DLD1 (cell line): ENCODE data around the gene PACSIN2.
"Not testable (repeated sequence)": the region's sequence is repeated elsewhere in the genome, so short reads cannot be mapped to it uniquely, and the experiment has no call there.

Experiments used
- in situ Hi-C: cut with HindIII; loops from 2 replicates; pipeline ENCODE4 v1.10.0; 2017; ENCODE audit warnings: low sequenced_read_pairs

Gene PACSIN2

GRCh38 chr22:42992886-42993479 lies 22.0 kb downstream of the PACSIN2 start:
- in situ Hi-C loops, result no loop called here

- in situ Hi-C loops, result no loop called here
These were observed 22.9 kb downstream of the PACSIN2 start for GRCh38 chr22:42992092-42992491.

DNA sequence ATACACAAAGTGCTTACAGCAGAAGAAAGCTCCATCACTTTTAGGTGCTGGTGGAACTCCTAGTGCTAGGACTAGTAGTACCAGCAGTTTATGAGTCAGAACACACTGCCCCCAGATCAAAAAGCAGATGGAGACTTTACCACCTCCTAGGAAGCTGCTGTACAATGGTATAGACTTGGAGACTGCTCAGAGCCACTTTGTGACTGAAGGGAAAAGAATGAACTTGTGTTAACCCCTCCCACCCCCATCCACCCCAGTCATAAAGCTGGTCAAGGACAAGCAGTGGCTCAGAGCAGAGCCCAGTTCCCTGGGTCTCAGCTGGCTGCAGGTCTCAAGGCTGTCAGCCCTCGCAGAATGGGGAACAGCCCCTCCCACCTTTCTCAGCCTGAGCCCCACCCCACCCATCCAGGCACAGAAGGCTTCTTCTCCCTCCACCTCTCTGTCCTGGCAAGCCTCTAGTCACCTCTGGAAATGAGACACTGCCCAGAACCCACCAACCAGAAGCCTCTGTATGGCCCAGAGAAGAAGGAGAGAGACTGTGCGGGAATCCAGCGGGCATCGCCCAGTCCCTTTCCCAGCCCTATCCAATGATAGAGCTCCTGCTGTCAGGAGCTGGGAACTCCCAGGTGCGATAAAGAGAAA lies 23.8 kb downstream of the PACSIN2 start:
- in situ Hi-C loops, result no loop called here

- in situ Hi-C loops, result no loop called here
These were observed 24.7 kb downstream of the PACSIN2 start for GRCh38 chr22:42990131-42990838.

DNA sequence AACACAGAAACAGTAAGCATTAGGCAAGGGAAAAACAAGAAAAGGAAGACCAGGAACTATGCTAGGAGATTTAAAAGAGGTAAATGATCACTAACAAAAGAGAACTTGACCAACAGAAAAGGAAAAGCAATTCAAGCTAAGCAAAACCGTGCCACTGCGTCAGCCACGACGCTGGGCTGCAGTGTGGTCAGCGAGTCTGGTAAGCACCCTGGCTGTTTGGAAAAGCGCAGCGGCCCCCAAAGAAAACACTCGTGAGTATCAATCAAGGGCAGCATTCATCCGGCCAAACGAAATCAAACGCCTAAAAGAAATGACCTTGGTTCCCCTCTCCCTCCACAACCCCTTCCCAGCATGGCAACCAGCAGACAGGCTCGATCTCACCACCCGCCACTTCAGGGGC lies 28.8 kb downstream of the PACSIN2 start:
- in situ Hi-C loops, result no loop called here

- in situ Hi-C loops, result no loop called here
These were observed 29.4 kb downstream of the PACSIN2 start for GRCh38 chr22:42985531-42985905.

GRCh38 chr22:42984814-42985530 lies 30.0 kb downstream of the PACSIN2 start:
- in situ Hi-C loops, result no loop called here

DNA sequence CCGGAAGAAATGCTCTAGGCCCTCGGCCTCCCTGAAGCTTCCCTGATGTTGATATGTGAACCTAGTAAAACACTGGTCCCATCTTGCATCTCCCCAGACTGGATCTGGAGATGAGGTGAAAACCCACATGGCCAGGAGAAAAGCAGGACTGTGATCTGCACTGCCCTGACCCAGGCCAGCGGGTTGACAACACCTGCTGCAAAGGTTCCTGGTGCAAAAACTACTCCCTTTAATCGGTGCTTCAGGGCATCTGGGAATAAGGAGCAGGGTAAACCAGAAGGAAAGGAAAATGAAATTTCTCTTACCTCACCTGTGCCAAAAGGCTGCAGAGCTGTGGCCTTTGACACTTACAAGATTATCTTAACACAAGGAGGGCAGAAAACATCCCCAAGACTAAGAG lies 30.6 kb downstream of the PACSIN2 start:
- in situ Hi-C loops, result no loop called here

DNA sequence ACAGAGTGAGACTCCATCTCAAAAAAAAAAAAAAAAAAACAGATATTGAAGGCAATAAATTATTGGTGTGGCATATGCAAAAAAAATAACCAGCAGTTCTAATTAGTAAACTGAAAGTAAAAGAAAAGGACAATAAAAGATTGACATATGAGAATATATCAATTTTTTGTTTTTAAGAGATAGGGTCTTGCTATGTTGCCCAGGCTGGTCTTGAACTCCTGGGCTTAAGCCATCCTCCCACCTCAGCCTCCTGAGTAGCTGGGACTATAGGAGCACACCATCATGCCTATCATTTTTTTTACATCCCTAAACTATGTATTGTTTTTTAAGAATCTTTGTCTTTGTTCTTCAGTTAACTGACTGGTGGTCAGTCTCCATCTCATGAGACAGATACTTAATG lies 31.5 kb downstream of the PACSIN2 start:
- in situ Hi-C loops, result no loop called here

DNA sequence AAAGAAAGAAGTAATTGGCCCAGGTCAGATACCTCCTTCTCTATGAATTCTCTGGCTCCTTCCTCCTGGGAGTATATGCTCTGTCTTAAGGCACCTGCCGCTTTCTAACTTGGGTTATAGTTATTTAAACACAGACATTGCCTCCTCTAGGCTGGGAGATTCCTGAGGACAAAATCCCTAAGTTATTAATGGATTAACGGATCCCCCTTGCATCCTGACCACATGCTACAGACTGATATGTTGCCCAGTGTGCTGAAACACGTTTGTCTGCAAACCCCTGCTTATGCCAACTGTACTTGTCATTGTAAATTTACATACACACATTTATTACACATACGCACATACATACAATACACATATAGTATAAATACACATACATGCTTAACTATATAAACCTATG lies 35.3 kb downstream of the PACSIN2 start:
- in situ Hi-C loops, result no loop called here

DNA sequence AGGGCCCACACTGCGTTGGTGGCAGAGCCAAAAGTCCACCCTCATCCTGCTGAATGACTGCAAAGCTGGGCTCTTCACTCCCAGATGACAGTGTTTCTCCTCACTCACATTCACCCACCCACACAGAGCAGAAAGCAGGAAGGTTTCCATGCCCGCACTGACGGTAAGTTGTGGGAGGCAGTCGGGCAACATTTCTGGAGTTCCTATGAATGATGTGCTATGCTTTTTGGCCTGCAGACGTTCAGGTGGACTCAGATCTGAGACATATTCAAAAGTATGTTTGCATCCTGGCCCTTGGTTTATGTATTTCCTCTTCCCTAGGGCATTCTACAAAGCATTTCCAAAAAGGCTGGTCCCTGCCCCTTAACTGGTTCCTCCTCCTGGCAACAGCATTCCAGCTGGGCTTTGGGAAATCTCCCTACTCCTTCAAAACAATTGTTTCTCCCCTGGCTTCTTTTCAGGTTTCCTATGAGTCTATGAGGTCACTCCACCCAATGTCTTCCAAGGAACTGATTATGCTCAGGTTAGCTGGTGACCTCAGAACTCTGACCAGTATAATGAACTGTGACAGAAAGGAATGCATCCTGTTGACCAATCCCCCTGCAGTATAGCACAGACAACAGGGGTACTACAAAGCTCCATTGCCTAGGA lies 36.4 kb downstream of the PACSIN2 start:
- in situ Hi-C loops, result no loop called here

DNA sequence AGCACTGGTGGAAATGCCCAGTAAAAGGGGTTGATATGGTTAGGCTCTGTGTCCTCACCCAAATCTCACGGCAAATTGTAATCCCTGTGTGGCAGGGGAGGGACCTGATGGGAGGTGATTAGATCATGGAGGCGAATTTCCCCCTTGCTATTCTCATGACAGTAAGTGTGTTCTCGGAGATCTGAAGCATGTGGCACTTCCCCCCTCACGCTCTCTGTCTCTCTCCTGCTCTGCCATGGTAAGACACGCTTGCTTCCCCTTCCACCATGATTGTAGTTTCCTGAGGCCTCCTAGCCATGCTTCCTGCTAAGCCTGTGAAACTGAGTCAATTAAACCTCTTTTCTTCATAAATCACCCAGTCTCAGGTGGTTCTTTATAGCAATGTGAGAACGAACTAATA lies 37.4 kb downstream of the PACSIN2 start:
- in situ Hi-C loops, result no loop called here

GRCh38 chr22:42976217-42976933 lies 38.6 kb downstream of the PACSIN2 start:
- in situ Hi-C loops, result no loop called here

DNA sequence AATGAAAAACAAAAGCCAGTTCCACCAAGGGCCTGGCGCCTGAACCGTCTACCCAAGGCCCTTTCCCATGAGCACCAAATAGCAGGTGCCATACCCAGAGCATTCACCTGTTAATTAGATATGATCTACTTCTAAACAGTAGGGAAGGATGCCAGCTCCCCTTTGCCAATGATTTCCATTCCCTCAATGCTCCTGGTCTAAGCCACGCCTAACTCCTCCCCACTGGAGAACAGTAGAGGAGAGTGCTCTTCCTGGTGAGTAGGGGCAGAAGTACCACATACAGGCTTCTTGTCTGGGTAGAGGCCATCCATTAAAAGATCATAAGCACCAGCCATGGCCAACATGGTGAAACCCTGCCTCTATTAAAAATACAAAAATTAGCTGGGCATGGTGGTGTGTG lies 40.7 kb downstream of the PACSIN2 start:
- in situ Hi-C loops, result no loop called here

DNA sequence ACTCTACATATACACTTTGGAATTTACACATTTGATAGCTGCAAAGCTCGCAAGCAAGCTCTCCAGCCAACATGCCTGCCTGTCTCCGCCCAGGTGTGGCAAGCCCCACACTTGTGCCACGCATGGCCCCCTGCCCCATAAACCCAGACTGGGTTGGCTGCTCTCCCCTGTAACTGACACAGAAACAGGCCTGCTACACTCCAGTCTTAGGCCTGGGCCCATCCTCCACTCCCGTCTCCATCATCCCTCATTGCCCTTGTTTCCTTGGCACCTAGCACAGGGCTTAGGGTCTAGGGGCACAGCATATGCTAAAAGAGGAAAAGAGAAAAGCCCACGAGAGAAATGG lies 41.4 kb downstream of the PACSIN2 start:
- in situ Hi-C loops, result no loop called here

DNA sequence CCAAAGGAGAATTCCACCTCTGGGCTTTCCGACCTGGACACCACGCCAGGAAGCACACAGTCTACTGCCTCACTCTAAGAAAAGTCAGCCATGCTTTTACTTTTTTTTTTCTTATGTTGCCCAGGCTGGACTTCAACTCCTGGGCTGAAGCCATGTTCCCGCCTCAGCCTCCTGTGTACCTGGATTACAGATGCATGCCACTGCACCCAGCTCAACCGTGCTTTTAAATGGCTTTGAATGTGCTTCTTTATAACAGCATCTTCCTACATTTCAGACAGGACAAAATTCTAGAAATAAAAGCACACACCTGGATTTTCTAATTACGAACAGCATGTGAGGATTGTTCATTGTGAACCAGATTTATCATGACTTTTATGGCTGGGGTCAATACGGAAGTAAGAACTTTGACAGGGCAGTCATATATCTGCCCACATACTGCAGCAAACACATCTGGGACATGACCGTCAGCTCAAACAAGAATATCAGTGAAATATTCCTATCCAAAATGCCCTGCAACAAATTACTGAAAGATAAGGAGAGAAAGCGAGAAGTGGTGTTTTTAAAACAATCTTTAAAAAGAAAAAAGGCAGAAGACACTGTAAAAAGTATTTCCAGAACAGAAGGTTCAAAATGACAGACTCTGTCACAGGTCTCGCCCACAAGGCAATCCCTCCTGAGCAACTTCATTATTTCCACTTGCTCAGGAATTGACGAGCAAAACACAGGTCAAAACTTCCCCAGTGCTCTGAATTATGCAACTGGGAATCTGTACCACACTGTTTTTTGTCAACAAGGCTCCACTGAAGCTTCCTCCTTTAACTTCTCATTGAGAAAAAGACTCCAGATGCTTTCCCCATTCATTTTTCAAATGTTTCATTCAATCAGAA lies 42.1 kb downstream of the PACSIN2 start:
- in situ Hi-C loops, result no loop called here

DNA sequence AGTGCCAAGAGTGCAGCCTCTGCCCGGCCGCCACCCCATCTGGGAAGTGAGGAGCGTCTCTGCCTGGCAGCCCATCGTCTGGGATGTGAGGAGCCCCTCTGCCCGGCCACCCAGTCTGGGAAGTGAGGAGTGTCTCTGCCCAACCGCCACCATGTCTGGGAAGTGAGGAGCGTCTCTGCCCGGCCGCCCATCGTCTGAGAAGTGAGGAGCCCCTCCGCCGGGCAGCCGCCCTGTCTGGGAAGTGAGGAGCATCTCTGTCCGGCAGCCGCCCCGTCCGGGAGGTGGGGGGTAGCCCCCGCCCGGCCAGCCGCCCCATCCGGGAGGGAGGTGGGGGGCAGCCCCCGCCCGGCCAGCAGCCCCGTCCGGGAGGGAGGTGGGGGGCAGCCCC lies 43.5 kb downstream of the PACSIN2 start:
- in situ Hi-C loops, result not testable (repeated sequence)

DNA sequence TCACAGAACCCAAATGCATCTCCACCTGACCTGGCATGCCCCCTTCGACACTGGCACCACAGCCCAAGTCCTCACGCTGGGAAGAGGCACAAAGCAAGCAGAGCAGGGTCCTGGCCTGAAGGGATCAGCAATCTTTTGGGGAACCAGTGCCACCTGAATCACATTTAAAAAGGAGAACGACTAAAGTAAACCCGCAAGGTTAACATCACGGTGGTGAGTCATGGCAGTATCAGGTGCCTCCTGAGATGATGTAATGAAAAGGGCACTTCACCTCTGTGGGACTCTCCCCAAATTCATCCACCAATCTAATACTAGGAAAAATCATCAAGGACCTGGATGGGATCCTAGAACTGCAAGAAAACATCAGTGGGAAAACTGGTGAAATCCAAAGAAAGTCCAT lies 44.9 kb downstream of the PACSIN2 start:
- in situ Hi-C loops, result no loop called here

DNA sequence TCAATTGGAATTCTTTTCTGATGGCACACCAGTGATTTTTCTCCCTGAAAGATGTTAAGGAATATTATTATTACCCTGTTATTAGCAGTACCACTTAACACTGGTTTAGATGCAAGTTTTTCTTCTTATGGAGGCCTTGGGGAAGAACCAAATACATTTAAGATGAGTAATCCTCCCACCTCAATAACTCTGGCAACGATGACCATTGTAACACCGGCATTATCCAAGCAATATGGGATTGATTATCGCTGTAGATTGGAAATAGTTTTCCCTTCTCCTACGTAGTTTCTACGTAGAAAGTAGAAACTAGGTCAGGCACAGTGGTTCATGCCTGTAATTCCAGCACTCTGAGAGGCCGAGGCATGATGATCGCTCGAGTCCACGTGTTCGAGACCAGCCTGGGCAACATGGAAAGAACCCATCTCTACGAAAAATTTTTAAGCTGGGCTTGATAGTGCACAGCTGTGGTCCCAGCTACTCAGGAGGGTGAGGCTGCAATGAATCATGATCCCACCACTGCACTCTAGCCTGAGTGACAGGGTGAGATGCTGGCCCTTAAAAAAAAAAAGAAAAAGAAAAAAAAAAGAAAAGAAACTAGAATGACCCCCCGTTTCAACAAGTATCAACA lies 45.5 kb downstream of the PACSIN2 start:
- in situ Hi-C loops, result no loop called here
